Posterior vena cava (tissue), 2 donors: Measurements from ENCODE around the gene PADI3. TPM values are rescaled to one million over a fixed set of nuclear protein-coding genes. Genes with fewer than 3 reads are reported as not detected.

ENCODE experiments used
- DNase-seq: peaks from one replicate; pipeline ENCODE4 v3.0.0-alpha.2; 2020; ENCODE audit warnings: low spot score
- intact Hi-C, 2 donors: fragments of 100-400 bp; cut with DNase I; formaldehyde crosslinking; loops; one replicate each; pipeline versions ENCODE4 v1.14.1 to v1.14.2; 2022 to 2023
- total RNA-seq, 2 donors: library from RNA; stranded (reverse); fragmentation: NEBNext Ultra II Directional; extraction: Animal tissue kit (Norgen Biotek cat#: 25700); gene quantifications; one replicate each; pipeline ENCODE4 v1.2.1, GENCODE V29; 2021
- donor health status: DM: yes; HTN: yes; CAD: no.
- donor health status: DM: yes; HTN: yes; CAD: no.

Gene PADI3
- total RNA-seq, 2 donors from 2014 or later: not detected

DNA sequence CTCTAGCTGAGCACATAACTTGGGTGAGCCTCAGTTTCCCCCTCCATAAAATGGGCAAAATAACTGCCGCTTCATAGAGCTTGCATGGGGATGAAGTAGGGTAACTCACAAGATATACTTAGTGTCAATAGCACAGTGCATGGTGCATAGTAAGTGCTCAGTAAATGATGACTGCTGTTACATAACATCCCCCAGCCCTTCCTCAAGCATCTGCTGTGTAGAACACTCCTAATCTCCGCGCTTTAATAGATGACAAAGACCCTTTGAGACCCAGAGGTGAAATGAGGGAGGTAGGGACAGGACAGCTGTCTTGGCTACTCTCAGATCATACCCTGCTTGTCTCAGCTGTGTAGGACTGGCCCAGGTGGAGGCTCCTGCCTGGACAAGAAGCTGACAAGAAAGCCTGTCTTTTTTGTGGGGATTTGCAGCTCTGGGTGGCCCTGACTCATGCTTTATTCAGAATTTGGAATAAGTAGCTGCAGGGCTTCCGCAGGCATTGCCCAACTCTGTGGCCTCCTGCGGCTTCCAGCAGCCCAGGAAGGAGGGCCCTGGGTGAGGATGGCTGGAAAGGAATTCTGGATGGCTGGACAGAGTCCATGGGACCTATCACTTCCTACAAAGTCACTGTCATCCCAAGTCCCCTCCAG lies 38.4 kb downstream of the PADI3 start:
- intact Hi-C loops: no loop called here
- DNase-seq: no peak

DNA sequence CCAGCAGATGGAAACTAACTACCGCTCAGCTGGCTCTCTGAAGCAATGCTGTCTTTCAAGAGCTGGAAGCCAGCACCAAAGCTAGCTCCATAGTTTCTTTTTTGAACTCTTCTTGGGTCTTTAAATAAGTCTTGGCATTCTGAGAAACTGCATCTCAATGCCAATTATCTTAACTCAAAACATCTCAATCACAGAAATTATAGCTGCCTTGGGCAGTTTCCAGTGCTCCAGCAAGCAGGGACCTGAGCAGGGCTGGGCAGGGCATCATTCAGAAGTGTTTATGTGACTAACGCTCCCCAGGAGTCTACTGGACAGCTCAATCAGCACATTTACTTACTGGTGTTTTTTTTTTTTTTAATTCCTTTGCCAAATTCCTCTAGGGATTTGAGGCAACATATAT lies 40.8 kb downstream of the PADI3 start:
- intact Hi-C loops: no loop called here

DNA sequence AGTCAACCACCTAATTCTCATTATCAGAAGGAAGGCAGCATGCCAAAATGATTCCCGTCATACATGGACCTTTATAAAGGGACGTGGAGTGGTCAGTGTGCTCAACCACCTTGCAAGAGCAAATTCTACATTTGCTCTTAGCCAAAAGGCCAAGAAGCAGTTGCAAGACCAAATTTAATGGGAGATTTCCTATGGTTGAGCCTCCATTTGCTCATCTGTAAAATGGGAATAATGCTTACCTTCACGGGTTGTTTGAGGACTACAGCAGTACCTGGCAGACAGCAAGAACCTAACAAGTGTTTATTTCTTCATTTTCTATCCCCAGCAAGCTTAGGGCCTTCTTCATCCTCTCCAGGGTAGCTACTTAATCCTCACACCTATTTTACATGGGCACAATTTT lies 41.7 kb downstream of the PADI3 start:
- no peak for DNase-seq
- intact Hi-C loops: no loop called here

More for the DNA sequence above, 40.8 kb downstream of the PADI3 start:
- DNase-seq: peak; percentile 20

DNA sequence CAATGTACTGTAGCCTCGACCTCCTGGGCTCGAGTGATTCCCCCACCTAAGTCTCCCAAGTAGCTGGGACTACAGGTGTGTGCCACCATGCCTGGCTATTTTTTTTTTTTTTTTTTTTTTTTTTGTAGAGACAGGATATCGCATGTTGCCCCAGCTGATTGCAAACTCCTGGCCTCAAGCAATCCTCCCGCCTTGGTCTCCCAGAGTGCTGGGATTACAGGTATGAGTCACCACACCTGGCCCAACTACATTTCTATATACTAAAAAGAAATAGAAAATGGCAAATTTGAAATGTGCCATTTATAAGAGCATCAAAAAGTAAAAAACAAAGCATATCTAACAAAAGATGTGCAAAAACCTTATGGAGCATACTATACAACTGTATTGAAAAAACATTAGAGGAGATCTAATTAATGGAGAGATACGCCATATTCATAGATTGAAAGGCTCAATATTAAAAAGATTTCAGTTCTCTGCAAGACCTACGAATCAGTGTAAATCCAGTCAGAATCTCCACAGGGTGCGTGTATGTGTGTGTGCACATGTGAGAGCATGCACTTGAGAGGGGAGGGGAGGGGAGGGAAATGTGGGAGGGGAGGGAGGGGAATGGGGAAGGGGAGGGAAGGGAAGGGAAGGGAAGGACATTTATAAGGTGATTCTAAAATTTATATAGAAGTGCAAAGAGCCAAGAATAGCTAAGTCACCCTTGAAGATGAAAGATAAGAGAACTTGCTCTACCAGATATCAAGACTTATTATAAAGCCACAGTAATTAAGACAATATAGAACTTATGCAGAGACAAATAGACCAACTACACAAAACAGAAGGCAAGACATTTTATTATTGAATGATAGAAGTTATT lies 43.6 kb downstream of the PADI3 start:
- intact Hi-C loops: no loop called here
- DNase-seq: peak; percentile 2

DNA sequence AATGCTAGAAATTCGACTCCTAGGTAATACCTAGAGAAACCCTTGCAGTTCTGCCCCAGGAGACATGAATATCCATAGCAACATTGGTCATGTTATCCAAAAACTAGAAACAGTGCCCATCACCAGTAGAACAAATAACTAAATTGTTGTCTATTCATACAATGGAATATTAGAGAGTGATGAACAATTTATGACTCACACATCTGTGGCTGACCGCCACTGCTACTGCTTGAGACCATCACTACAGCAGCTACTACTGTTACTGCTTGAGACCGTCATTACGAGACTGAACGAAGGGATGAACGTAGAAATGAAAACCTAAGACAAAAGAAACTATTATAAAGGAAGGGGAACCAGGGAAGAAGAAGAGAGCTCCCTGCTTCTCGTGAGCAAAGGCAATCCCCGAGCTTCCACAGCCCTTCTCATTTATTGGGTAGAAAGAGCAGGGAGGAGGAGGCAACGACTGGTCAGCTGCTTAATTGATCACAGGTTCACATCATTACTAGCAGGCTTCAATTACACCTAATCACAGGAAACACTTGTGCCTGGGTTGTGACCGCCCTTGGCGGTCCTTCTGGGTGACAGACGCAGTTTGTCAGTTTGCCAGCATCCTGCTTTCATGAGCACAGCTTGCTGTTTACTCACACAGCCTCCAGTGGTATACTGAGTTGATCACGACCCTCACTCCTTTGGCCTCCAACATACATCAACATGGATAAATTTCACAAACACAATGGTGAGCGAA lies 45.0 kb downstream of the PADI3 start:
- DNase-seq: peak; percentile 66
- intact Hi-C loops: no loop called here

DNA sequence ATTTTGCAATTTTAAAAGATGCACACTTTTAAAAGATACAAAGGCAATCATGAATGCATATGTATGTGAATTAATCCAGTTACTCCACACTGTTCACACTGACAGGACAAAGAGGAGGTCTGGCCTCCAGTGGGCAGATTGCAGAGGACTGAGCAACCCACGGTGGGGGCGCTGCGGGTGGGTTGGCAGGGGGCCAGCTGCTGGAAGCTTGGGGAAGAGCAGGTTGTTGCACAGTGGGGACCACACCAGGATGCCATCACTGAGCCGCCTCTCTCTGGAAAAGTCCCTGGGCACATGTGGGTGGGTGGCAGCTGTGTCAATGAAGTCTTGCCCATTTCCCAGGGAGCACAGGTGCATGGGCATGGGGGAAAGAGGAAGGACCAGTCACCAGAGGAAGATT lies 46.4 kb downstream of the PADI3 start:
- intact Hi-C loops: no loop called here

DNA sequence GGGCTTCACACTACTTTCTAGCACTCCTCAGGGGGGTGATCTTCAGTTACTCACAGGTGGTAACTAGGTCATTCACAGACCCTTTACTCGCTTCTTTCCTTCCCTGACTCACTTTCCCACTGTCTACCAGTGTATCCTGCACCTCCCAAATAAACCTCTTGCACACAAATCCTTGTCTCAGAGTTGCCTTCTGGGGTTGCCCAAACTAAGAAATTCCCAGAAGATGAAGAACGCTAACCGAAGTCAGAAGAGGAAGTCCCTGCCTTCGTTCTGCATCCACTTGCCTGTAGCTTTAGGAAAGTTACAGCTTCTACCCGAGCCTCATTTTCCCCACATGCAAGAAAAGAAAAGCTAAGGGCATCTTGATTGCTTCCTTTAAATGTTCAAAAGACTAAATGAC lies 47.2 kb downstream of the PADI3 start:
- intact Hi-C loops: no loop called here
- DNase-seq: no peak

More for the DNA sequence above, 46.4 kb downstream of the PADI3 start:
- DNase-seq: no peak

DNA sequence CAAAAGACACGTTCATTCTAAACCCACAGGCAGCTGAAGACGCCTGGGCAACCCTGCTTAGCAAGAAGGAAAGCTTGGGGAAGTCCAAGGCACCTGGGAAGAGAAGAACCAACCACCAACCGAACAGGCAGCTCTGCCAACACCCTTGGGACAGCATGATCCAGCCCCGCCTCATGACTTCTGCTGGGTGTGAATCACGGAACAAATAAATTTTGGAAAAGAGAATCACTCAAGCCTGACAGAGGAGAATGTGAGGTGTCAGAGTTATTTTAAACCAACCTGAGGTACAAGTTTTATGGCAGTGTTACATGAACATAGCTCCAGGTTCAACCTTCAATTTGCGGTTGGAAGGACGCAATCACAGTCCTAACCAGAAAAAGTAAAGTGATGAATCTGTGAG lies 49.1 kb downstream of the PADI3 start:
- peak; percentile 41 for DNase-seq
- intact Hi-C loops: no loop called here

DNA sequence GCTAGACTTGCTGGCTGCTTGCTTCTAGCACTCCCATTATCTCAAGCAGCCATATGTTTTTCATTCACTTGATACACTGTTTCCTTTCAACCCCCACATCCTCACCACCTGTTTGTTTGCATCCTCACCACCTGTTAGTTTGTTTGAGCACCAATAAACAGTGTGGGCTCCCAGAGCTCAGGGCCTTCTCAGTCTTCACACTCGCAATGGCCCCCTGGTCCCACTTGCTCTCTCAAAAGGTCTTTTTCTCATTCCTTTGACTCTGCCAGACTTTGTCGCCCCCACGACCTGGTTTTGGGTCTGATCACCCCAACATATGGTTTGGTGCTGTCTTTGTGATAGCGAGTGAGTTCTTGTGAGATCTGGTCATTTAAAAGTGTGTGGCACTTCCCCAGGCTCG lies 52.9 kb downstream of the PADI3 start:
- no peak for DNase-seq
- intact Hi-C loops: no loop called here

DNA sequence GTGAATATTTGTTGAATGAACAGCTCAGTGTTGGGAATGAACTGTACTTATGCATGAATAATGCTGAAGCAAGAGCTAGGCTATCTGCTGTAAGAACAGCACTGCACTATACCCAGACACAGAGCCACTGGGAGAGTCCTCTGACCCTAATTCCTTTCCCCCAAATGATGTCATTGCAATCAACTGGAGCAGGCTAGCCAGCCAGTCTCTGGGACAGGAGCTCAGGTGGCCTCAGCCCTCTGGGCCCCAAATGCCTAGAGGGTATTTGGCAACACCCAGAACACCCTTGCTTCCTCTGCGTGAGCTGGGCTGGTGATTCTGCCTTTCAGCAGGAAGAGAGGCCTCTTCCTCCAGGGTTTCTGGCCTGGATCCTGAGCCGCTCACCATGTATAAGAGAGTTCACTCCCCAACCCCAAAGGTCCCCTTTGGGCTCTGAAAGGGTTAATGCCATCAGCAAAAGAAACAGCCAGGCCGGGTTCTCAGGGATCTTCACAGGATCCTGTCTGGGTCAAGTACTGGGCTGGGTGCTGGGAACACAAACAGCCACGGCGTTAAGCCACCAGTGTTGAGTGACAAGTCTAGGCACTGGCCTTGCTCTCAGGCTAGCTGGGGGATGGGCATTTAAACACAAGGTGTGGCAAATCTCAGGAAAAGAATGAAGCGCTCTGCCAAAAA lies 55.4 kb downstream of the PADI3 start:
- no peak for DNase-seq
- intact Hi-C loops: no loop called here

DNA sequence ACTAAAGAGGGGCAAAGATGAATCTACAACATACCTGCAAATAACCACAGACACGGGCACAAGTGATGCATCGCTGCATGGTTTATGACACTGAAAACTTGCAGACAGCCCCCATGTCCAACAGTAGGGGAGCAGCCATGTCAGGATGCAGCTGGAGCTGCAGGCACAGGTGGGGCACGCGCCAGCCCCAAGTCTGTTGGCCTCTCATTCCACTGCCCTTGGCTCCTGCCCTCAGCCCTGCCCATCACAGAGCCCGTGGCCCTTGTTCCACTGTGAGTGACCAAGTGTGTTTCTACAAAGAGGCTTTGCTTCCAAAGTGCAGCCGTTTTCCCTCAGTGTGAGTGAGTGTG lies 55.9 kb downstream of the PADI3 start:
- intact Hi-C loops: no loop called here
- no peak for DNase-seq

DNA sequence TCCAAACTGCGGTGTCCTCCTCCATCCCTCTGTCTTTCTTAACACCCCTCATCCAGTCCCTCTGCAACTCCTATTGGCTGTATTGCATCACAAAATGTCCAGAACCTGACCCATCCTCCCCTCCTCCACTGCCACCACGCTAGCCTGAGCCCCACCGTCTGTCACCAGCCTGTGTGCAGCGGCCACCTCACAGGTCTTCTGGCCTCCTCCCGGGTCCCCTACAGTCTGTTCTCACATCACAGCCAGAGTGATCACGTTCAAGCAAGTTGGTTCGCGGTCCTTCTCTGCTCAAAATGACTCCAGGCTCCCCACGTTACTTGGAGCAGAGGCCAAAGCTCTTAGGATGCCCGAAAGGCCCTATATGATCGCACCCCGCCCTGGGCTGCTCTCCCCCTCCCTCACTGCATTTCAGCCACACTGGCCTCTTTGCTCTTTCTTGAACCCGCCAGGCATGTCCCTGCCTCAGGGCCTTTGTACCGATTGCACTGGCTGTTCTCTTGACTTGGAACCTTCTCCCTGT lies 56.7 kb downstream of the PADI3 start:
- no peak for DNase-seq

DNA sequence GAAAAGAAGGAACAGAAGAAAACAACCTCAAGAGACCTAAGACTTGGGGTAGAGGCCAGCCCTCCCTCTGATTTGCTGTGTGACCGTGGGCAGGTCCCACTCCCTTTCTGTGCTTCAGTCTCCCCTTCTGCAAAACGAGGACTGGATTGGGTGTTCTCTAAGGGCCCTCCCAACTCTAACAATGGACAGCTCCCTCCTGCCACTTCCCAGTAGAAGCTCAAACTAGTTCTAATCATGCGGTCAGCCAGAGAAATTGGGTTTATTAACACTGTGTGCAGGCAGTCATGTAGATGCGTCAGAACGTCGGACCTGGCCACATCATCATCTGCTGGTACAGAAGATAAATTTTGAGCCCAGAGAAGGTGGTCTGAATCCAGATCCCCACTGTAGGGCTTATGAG lies 57.5 kb downstream of the PADI3 start:
- no peak for DNase-seq
- intact Hi-C loops: no loop called here

More for the DNA sequence above, 56.7 kb downstream of the PADI3 start:
- intact Hi-C loops: no loop called here

DNA sequence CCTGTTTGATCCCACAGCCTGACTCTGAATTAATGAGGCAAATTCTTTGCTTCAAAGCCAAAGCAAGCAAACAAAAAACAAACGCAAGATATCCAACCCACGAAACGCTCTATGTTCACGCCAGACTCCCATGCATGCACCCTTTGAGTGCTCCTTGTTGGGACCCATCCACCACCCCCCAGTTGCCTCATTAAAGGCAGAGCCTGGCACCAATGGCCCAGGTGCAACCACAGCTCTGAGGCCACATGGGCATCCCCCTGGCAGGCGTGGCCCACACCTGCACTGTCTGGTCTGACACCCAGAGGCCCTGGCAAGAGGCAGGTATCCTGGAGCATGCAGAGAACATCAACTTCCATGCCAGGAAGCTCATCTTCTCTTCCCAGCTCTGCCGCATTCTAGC lies 58.0 kb downstream of the PADI3 start:
- intact Hi-C loops: no loop called here
- DNase-seq: no peak

DNA sequence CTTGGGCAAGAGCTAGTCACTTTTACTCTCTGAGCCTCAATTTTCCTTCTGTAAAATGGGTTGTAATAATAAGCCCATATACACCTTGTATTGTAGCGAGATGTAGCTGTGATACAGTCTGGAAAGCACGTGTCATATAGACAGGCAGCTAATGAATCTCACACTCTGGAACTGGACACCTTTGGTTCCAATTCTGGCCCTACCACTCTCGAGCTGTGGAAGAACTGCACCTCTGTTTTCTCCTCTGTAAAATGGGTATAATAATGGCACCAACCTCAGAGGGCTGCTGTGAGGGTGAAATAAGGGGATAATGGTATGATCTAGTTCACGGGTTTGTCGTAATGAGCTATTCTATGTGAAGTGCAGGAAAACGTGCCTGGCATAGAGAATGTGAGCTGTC lies 58.4 kb downstream of the PADI3 start:
- intact Hi-C loops: no loop called here
- no peak for DNase-seq

DNA sequence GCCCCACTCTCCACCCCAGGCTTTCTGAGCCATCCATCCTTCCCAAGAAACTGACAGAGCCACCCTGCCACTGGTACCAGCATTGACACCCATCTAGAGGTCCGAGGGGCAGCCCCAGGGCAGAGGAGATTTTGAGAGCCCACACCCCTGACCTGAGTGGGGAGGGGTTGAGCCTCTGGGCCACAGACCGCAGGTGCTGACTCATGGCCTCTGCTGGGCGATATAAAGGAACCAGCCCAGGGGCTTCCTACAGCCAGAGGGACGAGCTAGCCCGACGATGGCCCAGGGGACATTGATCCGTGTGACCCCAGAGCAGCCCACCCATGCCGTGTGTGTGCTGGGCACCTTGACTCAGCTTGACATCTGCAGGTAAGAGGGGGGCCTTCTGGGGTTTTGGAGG lies 59.0 kb downstream of the PADI3 start, which contains the start of gene PADI4:
Gene PADI4 (plus strand): TSS at position 252 of the 400 bp plus-strand sequence. CDS start 26 bp downstream, at position 278.
- intact Hi-C loops: no loop called here
- no peak for DNase-seq

DNA sequence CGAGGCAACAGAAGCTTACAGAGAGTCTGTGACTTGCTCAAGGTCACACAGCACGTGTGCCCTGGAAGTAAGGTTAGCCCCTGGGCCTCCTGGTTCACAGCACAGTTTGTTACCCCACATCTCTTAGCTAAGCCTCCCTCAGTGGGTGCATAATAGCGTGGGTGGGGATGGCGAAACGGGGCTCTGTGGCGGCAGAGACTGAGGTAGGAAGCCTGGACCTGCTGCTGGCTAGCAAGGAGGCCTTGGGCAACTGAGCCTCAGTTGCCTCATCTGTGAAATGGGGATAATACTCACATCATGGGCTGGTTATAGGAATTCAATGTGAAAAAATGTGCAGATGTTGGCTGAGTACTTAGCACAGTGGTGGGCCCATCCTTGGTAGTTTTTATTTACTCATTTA lies 59.7 kb downstream of the PADI3 start:
- intact Hi-C loops: no loop called here
- no peak for DNase-seq

DNA sequence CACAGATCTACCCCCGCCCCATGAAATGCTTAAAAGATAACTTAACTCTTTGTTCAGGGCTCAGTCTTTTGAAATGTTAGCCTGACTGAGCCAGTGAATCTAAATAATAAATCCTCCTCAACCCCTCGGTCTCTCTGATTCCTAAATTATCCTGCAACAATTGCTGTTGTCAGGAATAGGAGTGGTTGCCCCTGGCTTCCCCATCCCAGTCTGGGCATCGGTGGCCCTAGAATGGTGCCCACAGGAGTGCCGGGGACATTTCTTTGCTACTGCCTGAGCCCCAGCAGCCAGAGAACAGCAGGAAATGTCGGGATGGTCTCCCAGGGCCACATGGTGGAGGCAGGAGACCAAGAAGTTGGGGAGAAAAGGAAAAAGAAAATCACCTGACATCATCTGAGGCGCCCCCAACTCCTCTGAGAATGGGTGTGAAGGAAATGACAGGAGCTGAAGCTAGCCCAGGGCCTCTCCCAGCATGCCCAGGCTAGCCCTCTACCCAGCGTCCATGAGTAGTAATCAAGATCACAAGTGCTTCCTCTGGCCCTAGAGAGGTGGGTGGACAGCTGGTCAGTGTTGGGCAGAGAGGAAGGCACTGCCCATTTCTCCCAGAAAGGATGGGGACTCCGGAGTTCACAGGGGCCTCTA lies 60.6 kb downstream of the PADI3 start:
- DNase-seq: no peak
- intact Hi-C loops: no loop called here

DNA sequence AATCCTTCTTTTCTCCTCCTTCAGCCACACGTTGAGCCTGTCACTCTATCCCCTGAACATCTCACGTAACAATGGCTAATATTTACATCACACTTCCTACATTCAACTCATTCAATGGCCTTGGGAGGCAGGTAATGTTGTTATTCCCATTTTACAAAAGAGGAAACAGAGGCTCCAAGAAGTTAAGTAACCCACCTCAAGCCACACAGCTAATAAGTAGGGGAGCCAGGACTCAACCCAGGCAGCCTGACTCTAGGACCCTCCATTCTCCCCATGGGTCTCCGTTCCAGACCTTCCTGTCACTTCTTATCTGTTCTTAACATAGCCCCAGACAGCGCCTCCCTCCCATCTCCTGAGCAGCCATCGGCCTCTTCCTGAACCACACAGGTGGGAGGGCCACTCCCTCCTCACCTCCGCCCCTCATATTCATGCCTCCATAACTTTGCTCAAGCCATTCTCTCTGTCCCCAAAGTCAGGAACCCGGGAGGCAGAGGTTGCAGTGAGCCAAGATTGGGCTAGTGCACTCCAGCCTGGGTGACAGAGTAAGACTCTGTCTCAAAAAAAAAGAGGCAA lies 61.3 kb downstream of the PADI3 start:
- no peak for DNase-seq
- intact Hi-C loops: no loop called here
